ENCODE results near the gene NOX3.
"Not testable (repeated sequence)": the region's sequence is repeated elsewhere in the genome, so short reads cannot be mapped to it uniquely, and the experiment has no call there.

Gene NOX3

DNA sequence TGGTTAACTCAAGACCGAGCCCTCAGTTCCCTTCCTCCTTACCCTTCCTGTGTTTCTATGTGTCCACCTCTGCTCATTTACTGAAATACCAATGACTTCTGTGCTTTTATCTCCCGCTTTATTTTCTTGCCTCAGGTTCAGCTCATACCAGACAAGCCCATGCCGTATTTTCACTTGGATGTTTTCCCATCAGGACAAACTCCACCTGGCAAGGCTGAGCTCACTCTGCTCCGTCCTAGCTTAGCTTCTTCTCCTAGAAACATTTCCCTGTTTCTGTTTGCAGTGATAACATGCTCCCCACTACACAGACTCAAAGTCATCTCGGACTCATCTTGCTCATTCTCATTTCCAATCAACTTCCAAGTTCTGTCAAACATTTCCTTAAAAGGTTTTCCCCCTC lies 84.4 kb downstream of the NOX3 start:
- DNase-seq (ENCODE audit: low read depth): no peak

- no peak for DNase-seq (ENCODE audit: low read depth)
Measured at GRCh38 chr6:155366325-155366724, 89.3 kb downstream of the NOX3 start.

GRCh38 chr6:155364844-155365437 lies 90.7 kb downstream of the NOX3 start:
- DNase-seq (ENCODE audit: low read depth): no peak

DNA sequence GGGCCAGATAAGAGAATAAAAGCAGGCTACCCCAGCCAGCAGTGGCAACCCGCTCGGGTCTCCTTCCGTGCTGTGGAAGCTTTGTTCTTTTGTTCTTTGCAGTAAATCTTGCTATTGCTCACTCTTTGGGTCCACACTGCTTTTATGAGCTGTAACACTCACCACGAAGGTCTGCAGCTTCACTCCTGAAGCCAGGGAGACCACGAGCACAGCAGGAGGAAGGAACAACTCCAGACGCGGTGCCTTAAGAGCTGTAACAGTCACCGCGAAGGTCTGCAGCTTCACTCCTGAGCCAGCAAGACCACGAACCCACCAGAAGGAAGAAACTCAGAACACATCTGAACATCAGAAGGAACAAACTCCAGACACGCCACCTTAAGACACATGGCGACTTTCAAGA lies 91.6 kb downstream of the NOX3 start:
- not testable (repeated sequence) for DNase-seq (ENCODE audit: low read depth)

- DNase-seq (ENCODE audit: low read depth): not testable (repeated sequence)
Measured at GRCh38 chr6:155362968-155363632, 92.5 kb downstream of the NOX3 start.

- DNase-seq (ENCODE audit: low read depth): no peak
Measured at GRCh38 chr6:155354167-155354566, 101.5 kb downstream of the NOX3 start.

GRCh38 chr6:155352811-155353210 lies 102.8 kb downstream of the NOX3 start:
- DNase-seq (ENCODE audit: low read depth): peak; percentile 53

GRCh38 chr6:155352130-155352420 lies 103.6 kb downstream of the NOX3 start:
- DNase-seq (ENCODE audit: low read depth): no peak

DNA sequence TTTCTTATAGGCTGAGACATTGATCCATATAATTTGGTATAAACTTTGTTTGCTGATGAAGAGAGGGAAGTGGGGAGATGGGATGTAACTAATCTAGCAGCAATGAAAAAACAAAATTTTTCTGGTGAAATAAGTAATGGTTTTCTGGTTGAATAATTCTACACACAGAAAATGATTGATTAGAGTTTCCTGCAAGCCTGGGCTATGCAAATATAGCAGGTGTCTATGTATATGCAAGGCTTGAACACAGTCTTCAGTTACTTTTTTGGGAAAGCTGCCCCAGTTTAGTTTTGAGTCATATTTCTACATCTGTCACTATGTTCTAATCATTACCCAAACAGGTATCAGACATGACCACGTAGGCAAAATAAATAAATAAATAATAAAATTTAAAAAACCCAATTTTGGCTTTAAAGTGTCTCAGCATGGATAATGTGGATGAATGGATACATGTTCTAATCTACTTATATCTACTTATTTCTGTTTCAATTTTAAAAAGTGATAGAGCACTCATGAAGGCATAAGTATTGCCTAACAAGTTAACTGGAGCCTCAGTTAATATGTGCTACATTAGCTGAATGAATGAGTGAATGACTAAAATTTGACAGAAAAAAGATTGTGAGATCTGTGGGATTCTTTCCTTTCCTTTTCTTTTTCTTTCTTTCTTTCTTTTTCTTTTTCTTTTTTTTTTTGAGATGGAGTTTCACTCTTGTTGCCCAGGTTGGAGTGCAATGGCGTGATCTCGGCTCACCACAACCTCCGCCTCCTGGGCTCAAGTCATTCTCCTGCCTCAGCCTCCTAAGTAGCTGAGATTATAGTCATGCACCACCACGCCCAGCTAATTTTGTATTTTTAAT lies 104.1 kb downstream of the NOX3 start:
- no peak for DNase-seq (ENCODE audit: low read depth)

- no peak for DNase-seq (ENCODE audit: low read depth)
Measured at GRCh38 chr6:155349956-155350355, 105.7 kb downstream of the NOX3 start.

GRCh38 chr6:155349129-155349528 lies 106.5 kb downstream of the NOX3 start:
- no peak for DNase-seq (ENCODE audit: low read depth)

DNA sequence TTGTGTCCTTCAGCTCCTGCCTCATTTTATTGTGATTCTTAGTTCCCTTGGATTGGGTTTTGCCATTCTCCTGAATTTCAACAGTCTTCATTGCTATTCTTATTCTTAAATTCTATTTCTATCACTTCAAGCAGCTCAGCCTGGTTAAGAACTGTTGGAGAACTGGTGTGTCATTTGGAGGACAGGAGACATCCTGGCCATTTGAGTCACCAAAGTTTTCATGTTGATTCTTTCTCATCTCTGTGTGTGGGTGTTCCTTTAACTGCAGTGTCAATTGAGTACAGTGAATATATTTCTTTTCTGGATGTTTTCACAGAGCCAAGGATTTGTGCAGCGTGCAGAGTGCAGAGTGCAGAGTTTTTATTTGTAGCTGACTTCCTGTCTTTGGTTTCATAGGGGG lies 107.8 kb downstream of the NOX3 start:
- DNase-seq (ENCODE audit: low read depth): no peak

- no peak for DNase-seq (ENCODE audit: low read depth)
Measured at GRCh38 chr6:155346957-155347356, 108.7 kb downstream of the NOX3 start.

All from non-pigmented ciliary epithelial cell (primary cell).